Astrocyte (in vitro differentiated cells and primary cell): ENCODE measurements around the gene CKS1B. TPM values are rescaled to one million over a fixed set of nuclear protein-coding genes. Genes with fewer than 3 reads are reported as not detected.

Source experiments
- DNase-seq: peaks from one replicate; pipeline ENCODE4 v3.0.0-alpha.2; 2010; ENCODE audit warnings: low read depth
- FAIRE-seq: peaks from 2 replicates; lab custom pipeline; 2011; peaks lifted over from hg19 to GRCh38; lab: Jason Lieb, UNC
- H2AFZ ChIP-seq: 2 replicates; pipeline ENCODE4 v1.6.0; 2012; ENCODE audit warnings: low read depth, low read length, inconsistent platforms
- H3K27ac ChIP-seq: 2 replicates; pipeline ENCODE4 v1.5.1; 2011; ENCODE audit warnings: low read depth, low read length, inconsistent platforms
- H3K27me3 ChIP-seq: 2 replicates; pipeline ENCODE4 v1.6.0; 2011; ENCODE audit warnings: low read length, inconsistent platforms; ENCODE audit not compliant: insufficient read depth
- H3K36me3 ChIP-seq: 2 replicates; pipeline ENCODE4 v1.5.1; 2011; ENCODE audit warnings: low read length, inconsistent platforms; ENCODE audit not compliant: insufficient read depth
- H3K4me1 ChIP-seq: 2 replicates; pipeline ENCODE4 v1.5.1; 2011; ENCODE audit warnings: low read length, inconsistent platforms; ENCODE audit not compliant: insufficient read depth
- H3K4me2 ChIP-seq: 2 replicates; pipeline ENCODE4 v1.6.0; 2012; ENCODE audit warnings: low read length, inconsistent platforms
- H3K4me3 ChIP-seq: 2 replicates; pipeline ENCODE4 v1.5.1; 2011; ENCODE audit warnings: low read depth, mild to moderate bottlenecking, low read length, inconsistent platforms; ENCODE audit not compliant: insufficient read depth
- H3K79me2 ChIP-seq: 2 replicates; pipeline ENCODE4 v1.6.0; 2012; ENCODE audit warnings: mild to moderate bottlenecking, low read length, inconsistent platforms; ENCODE audit not compliant: insufficient read depth
- H3K9ac ChIP-seq: 2 replicates; pipeline ENCODE4 v1.6.0; 2012; ENCODE audit warnings: mild to moderate bottlenecking, low read length, inconsistent platforms
- H3K9me3 ChIP-seq: 2 replicates; pipeline ENCODE4 v1.5.1; 2012; ENCODE audit warnings: low read depth, mild to moderate bottlenecking, low read length, inconsistent platforms; ENCODE audit not compliant: insufficient read depth
- H4K20me1 ChIP-seq: 2 replicates; pipeline ENCODE4 v1.6.0; 2012; ENCODE audit warnings: low read length, inconsistent platforms; ENCODE audit not compliant: insufficient read depth
- H3K27ac Mint-ChIP-seq: one replicate; pipeline ENCODE4 v1.8.0; 2021; ENCODE audit warnings: mild to moderate bottlenecking, mixed read lengths; ENCODE audit not compliant: unreplicated experiment
- H3K27me3 Mint-ChIP-seq: one replicate; pipeline ENCODE4 v1.8.0; 2021; ENCODE audit warnings: low read depth, mixed read lengths; ENCODE audit not compliant: unreplicated experiment
- H3K36me3 Mint-ChIP-seq: one replicate; pipeline ENCODE4 v1.8.0; 2021; ENCODE audit warnings: low read depth, mixed read lengths; ENCODE audit not compliant: unreplicated experiment
- H3K4me1 Mint-ChIP-seq: one replicate; pipeline ENCODE4 v1.8.0; 2021; ENCODE audit warnings: low read depth, mixed read lengths; ENCODE audit not compliant: unreplicated experiment
- H3K4me3 Mint-ChIP-seq: one replicate; pipeline ENCODE4 v1.8.0; 2021; ENCODE audit warnings: mild to moderate bottlenecking, moderate library complexity, mixed read lengths; ENCODE audit not compliant: unreplicated experiment
- H3K9me3 Mint-ChIP-seq: one replicate; pipeline ENCODE4 v1.8.0; 2021; ENCODE audit warnings: mild to moderate bottlenecking, mixed read lengths; ENCODE audit not compliant: unreplicated experiment
- CTCF ChIP-seq: IDR thresholded peaks from 2 replicates; pipeline ENCODE4 v1.5.1; 2011; ENCODE audit warnings: low read depth, mild to moderate bottlenecking, inconsistent platforms, low read length, moderate library complexity; ENCODE audit not compliant: insufficient read depth
- EZH2 ChIP-seq: IDR thresholded peaks from 2 replicates; pipeline ENCODE4 v1.6.1; 2012; ENCODE audit warnings: mild to moderate bottlenecking, low read length, inconsistent platforms; ENCODE audit not compliant: insufficient read depth
- total RNA-seq: library from RNA; stranded (reverse); gene quantifications from 2 replicates; pipeline ENCODE4 v1.2.1, GENCODE V29; 2021

CKS1B gene
- total RNA-seq, 1 donor from 2014 or later = 37.9 TPM

- no peak overlapping the region for H3K4me3 Mint-ChIP-seq
- H3K36me3 Mint-ChIP-seq = peaks cover 9% of the 10 kb centered on the region
These were observed 13.8 kb downstream of the CKS1B start for GRCh38 chr1:154988058-154988954.

GRCh38 chr1:154989195-154989860 is 14.8 kb downstream of the CKS1B start:
- H3K27ac Mint-ChIP-seq = no peak overlapping the region
- no peaks in the 10 kb centered on the region for H3K9me3 ChIP-seq
- H3K27me3 ChIP-seq = no peaks in the 10 kb centered on the region
- peaks cover 7% of the 10 kb centered on the region for H3K4me1 ChIP-seq
- H3K36me3 ChIP-seq = peaks cover 24% of the 10 kb centered on the region
- peaks cover 29% of the 10 kb centered on the region for H4K20me1 ChIP-seq
- H3K79me2 ChIP-seq = peaks cover 46% of the 10 kb centered on the region
- TF ChIP-seq CTCF (no peak), EZH2 (no peak)
- no peak overlapping the region for H3K27ac ChIP-seq
- FAIRE-seq (no peak), DNase-seq (no peak)
- H3K9me3 Mint-ChIP-seq = no peaks in the 10 kb centered on the region
- peak overlapping the region; percentile 40 for H3K4me3 Mint-ChIP-seq
- H3K4me3 ChIP-seq = no peak overlapping the region
- peaks cover 19% of the 10 kb centered on the region for H3K4me1 Mint-ChIP-seq
- no peak overlapping the region for H2AFZ ChIP-seq
- H3K36me3 Mint-ChIP-seq = peaks cover 9% of the 10 kb centered on the region
- no peak overlapping the region for H3K9ac ChIP-seq
- H3K27me3 Mint-ChIP-seq = no peaks in the 10 kb centered on the region
- H3K4me2 ChIP-seq = no peak overlapping the region

More at GRCh38 chr1:154988058-154988954, 13.8 kb downstream of the CKS1B start:
- Histone ChIP-seq H3K27ac (no peak overlapping the region), H4K20me1 (peaks cover 29% of the 10 kb centered on the region), H3K79me2 (peaks cover 56% of the 10 kb centered on the region), H3K27me3 (no peaks in the 10 kb centered on the region), H3K4me3 (no peak overlapping the region), H3K9ac (no peak overlapping the region), H3K4me2 (no peak overlapping the region), H3K4me1 (peaks cover 8% of the 10 kb centered on the region), H2AFZ (no peak overlapping the region), H3K36me3 (peaks cover 24% of the 10 kb centered on the region), H3K9me3 (no peaks in the 10 kb centered on the region)
- no peak for FAIRE-seq
- H3K9me3 Mint-ChIP-seq = no peaks in the 10 kb centered on the region
- H3K27ac Mint-ChIP-seq = no peak overlapping the region
- TF ChIP-seq CTCF (no peak), EZH2 (no peak)
- H3K27me3 Mint-ChIP-seq = no peaks in the 10 kb centered on the region
- DNase-seq = no peak
- peaks cover 14% of the 10 kb centered on the region for H3K4me1 Mint-ChIP-seq
